Heart left ventricle (tissue), 13 donors: ENCODE data around the gene ASCC3.

Source experiments
- CTCF ChIP-seq, 12 donors: fragments of 200-600 bp; sonication (generic) in 4 of 12; IDR thresholded peaks; one replicate each; pipeline versions ENCODE4 v1.5.0 to v1.8.0; 2018 to 2022; ENCODE audit warnings: antibody characterized with exemption in 12 of 12, mild to moderate bottlenecking in 5 of 12
- POLR2A ChIP-seq, 2 donors: fragments of 450-650 bp; IDR thresholded peaks; one replicate each; pipeline ENCODE4 v1.6.1; 2017; ENCODE audit warnings: antibody characterized with exemption in 2 of 2, mild to moderate bottlenecking in 2 of 2, moderate library complexity in 2 of 2
- donor health status: ischemic (EF 13 %, LVEDD 7.1; RV severe dilation, severe dysfunction).
- donor health status: DM: no; HTN: yes; CAD: no.
- donor health status: DM: no; HTN: no; CAD: no.
- donor health status: ischemic (EF 25% LVEDD 6.9; RV normal size, moderate dysfunction).
- donor health status: ischemic (EF 25% LVEDD 5.7; RV mildly dilated, moderate dysfunction).
- donor health status: ischemic (EF 35%, LVEDD 5.7; RV mildly dilated, moderate dysfunction).
- donor health status: nonischemic (EF 11% LVEDD 7.7; RV severe dilation, severe dysfunction).
- donor health status: DM: yes; HTN: yes; CAD: no.
- donor health status: PGD.
- donor health status: ischemic (EF 29% LVEDD 5.4; RV normal size, mild dysfunction).
- donor health status: nonischemic (EF 23%, LVEDD 6.1; RV moderate dilation, normal function).

- TF ChIP-seq CTCF (IDR thresholded peaks at IDR 0.05) (no peak), POLR2A (IDR thresholded peaks at IDR 0.05) (no peak)
Measured at GRCh38 chr6:100785982-100786381, 95.1 kb downstream of the ASCC3 start.
